Hematopoietic multipotent progenitor cell treated with erythropoietin and hydrocortisone succinate and interleukin-3 and kit ligand, for 17 days (in vitro differentiated cells): ENCODE measurements around the gene SLC5A12.

ENCODE experiments used
- DNase-seq: peaks from one replicate; pipeline ENCODE4 v3.0.0-alpha.2; 2015; ENCODE audit warnings: low spot score

SLC5A12 gene

GRCh38 chr11:26719289-26719973, 2.4 kb downstream of the SLC5A12 start:
- no peak for DNase-seq

GRCh38 chr11:26717771-26718170, 4.1 kb downstream of the SLC5A12 start:
- no peak for DNase-seq

- no peak for DNase-seq
Observed at GRCh38 chr11:26715133-26715532, 6.7 kb downstream of the SLC5A12 start.

- no peak for DNase-seq
Observed at GRCh38 chr11:26712497-26712896, 9.4 kb downstream of the SLC5A12 start.

- no peak for DNase-seq
Observed at GRCh38 chr11:26710489-26710888, 11.4 kb downstream of the SLC5A12 start.

DNA sequence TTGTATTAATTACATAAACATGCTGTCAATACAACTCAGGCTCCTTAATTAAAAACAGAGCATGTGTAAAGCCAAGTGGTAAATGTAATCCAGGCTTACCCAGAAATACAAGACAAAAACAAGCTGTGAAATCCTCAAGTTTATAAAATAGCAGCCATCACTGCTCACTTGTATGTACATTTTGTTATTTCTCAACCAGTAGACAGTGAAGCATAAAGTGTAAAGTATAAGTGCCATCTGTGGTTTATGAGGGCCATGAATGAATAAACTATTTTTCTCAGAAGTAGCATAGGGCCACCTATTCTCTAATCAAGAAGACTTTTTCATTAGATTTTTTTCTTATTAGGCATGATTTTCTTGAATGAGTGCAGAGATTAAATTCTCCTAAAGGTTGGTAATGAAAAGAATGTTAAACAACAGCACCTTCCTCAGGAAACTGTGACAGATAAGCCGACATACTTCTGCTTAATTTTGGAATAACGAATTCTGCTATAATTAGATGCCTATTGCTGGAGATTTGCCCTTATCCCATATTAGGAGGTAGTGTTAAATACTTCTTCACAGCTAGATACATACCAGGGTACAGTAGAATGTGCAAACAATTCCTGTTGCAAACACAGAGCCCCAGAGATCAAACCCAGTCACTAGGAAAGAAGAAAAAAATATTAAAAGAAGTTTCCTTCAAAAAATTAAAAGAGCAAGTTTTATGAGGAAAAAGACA, 13.0 kb downstream of the SLC5A12 start:
- no peak for DNase-seq

GRCh38 chr11:26706181-26706580, 15.7 kb downstream of the SLC5A12 start:
- no peak for DNase-seq

GRCh38 chr11:26704249-26704648, 17.6 kb downstream of the SLC5A12 start:
- DNase-seq = no peak

DNA sequence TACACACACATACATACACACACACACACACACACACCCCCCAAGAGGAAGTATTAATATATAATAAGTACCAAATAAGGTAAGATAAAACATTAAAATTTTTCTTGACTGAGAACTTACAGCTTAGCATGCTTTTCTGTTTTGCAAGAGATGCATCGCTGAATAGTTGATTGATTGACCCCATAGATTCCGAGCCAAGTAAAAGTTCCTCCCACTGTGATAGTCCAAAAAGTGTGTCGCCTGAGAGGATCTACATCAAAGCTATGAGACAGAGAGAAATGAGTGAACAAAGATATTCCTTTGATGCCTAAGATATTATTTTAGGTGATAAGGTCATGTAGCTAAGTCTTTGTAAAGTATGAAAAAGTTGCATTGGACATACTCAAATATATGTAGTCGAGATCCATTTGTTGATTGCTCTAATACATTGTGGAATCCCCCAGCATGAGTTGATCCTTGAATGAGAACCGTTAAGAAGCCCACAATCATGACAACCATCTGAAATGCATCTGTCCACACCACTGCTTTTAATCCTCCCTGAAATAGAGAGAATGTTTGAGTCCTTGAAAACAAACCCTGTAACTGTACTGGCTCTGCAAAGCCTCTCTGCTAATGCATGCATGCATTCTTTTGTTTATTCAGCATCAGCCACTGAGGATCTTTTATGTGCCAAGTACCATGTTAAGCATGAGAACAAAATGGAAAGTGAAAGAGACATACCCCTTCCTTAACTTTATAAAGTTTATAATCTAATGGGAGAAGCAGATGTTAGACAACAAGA, 18.3 kb downstream of the SLC5A12 start:
- DNase-seq = no peak

DNA sequence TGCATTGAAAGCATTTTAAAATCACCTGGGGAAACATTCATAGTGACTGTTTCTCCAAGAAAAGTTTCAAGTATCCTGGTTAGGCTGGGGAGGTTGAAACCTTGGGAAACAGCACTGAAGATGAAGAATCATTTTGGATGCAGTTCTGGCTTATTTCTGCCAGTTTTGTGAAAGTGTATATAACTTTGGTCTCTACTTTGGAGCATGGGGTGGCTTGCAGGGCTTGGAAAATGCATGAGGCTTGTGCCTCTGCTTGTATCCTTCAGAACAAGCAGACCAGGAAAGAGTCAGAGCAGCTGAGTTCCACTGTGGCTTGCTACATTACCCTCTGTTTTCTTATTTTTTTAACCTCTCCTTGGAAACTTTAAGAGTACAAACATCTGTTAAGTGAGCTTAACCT, 19.5 kb downstream of the SLC5A12 start:
- DNase-seq = no peak

DNA sequence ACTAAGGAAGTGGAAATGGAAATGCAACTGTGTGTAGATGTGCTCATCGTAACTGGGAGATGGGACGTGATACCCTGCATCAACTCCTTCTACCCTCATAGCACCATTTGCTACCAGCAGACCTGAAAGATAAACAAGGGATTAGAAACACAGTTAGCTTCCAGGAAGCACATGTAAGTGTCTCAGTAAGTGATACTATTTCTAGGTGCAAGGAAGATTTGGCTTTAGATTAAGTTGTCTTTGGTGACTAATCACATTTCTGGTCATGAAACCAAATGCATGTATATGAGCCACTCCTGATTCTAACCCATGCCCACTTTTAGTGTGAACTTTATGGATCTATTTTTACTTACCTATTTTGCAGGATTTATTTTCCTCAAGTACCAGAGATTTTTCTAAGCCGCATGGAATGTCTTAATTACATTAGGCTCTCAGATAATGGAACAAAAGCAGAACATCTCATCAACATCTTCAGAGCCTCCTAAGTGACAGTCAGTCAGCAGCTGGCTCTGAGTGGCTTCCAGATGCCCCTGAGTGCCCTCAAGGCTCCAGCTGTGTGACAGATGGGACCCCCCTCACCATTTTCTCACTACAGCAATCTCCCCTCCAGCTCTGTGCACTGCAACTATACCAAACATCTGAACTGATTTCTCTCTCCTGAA, 21.2 kb downstream of the SLC5A12 start:
- DNase-seq = no peak

DNA sequence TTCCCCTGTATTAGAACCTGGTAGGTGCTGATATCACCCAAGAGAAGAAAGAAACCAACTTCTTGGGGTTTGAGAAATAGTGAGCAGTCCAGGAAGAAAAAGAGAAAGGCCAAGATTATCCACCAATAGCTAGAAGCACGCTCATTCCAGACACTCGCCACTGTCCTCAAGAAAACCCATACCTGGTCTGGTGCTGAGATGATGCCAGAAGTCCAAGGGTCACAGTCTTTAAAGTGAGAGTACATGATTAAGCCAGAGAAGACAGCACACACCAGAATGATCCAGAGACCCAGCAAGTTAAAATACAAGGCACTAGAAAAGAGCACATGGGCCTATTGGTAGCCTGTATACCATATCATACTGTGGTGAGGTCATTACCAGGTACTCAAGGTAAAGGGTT, 23.6 kb downstream of the SLC5A12 start:
- no peak for DNase-seq

- DNase-seq = no peak
Observed at GRCh38 chr11:26696330-26696729, 25.5 kb downstream of the SLC5A12 start.

DNA sequence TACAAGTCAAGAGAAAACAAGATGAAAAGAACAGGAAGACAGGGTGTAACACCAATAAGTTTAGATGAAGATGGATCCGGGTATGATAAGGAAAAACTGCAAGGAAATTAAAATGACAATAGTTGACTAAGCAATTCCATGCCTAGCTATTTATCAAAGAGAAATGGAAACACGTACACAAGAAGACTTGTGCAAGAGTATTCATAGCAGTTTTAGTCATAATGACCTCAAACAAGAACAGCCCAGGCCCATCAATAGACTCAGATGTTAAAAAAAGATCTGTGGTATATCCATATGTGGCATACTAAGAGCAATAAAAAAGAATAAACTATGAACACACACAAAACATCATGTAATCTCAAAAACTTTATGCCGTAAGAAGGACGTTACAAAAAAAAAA, 33.2 kb downstream of the SLC5A12 start:
- no peak for DNase-seq

DNA sequence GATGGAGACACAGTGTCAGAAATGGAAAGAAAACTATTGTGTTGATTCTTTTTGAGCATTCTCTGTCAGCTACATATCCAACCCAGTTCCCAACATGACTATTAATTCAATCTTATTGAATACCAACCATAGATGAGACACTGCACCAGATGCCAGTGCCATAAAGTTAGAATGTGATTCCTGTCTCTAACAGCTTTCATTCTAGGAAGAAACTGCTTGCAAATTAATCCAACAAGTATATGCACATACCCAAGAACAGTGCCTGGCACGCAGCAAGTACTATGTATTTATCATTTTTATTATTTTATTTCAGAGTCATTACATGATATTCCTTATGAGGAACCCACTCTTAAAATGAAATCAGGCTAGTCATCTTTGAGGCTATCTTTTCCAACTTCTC, 34.5 kb downstream of the SLC5A12 start:
- DNase-seq = no peak

GRCh38 chr11:26677566-26677965, 44.3 kb downstream of the SLC5A12 start:
- DNase-seq = no peak

DNA sequence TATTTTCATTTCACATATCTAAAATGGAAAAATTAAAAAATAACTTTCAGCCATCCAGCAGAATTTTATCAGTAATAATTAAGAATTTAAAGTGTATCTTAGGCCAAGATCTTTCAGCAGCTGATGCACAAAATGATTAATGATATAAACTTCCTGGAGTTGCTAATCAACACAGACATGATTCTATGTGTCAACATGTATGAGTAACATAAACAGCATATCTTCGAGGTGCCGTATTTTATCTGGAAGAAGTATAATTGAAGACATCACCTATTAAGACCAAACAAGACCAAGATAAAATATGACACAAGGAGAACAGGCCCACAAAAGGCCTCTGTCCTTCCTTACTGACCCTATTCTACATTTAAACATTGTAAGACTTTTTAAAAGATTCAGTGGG, 45.2 kb downstream of the SLC5A12 start:
- no peak for DNase-seq

DNA sequence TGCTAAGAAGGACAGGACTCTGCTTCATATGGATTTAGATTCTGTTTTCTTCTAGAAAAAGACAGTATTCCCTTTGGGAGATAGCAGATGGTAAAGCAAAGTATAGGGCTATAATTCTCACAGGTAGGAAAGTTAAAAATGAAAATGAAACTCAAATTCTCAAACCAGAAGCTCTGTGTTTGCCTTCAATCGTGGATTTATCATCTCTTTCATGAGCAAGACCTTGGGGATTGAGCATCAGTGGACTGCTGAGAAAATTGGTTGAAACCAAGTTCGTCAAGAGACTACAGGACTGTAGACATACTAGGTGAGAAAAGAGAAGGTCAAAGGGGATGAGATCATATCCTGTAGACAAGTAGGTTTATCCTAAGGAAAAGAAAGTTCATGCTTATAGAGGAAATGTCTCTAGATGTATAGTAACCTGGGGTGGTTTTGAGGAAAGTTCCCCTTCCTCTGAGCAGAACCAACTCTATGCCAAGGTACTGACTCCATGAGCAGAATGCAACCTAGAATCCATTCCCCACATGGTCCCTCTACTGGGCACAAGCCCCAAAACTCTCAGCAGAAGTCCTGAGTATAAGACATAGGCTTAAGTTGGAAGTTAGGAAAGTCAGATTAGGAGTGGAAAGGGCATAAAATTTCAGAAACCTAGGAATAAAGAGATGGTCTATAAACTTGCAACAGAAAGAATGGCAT, 46.5 kb downstream of the SLC5A12 start:
- DNase-seq = no peak

DNA sequence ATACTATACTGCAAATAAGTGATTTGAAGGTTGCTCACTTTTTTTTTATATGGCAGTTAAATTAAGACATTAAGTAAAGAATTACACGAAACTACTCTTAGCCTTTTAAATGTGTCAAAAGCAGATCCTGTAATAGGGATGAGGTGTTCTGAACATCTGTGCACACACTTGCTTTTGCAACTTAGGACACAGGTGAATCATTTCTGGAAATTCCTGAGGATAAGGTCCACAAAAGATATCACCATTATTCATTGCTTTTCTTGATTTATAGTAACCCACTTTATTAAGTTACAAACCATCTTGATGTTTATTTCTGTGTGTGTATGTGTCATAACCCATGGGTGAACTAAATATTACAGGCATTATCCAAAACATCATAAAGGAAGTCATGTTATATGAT, 55.9 kb downstream of the SLC5A12 start:
- no peak for DNase-seq

GRCh38 chr11:26665036-26665435, 56.8 kb downstream of the SLC5A12 start:
- no peak for DNase-seq

DNA sequence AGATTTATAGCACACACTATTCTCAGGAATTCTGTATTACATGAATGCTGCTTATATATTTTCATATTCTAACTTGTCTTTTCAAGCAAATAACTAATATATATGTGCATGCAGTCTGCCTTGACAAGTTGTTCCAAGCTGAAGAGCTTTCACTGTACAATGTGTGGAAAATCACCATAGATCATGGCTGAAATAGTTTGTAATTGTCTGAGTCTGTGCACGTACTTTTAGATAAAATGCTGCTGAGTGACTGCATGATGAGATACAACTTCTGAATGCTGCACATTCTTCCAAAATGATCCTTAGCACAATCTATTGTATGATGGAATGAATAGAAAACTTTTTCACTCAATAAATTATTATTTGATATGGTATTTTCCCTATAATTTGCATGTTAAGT, 58.9 kb downstream of the SLC5A12 start:
- DNase-seq = no peak

DNA sequence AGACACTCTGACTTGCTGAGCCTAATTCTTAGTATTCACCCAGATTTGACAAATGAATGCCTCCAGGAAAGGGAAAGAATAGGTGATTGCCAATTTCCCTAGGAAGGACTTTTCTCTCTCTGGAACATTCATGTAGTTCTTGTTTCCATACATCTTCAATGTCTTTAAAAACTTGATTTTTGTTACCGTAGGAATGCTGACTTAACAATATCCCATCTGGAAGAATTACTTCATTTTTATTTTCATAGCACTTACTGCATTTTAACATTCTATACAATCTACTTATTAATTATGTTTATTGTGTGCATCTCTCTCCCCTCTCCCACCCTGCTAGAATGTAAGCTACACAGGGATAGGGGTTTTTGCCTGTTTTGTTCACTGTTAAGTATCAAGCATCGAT, 66.6 kb downstream of the SLC5A12 start:
- no peak for DNase-seq
